Activated naive CD8-positive, alpha-beta T cell (primary cell): Measurements from ENCODE around the gene OR1K1.

Experiments
- H3K27ac Mint-ChIP-seq: one replicate; pipeline ENCODE4 v1.8.0; 2021; ENCODE audit warnings: mixed read lengths
- H3K27me3 Mint-ChIP-seq: one replicate; pipeline ENCODE4 v1.8.0; 2021; ENCODE audit warnings: mixed read lengths
- H3K36me3 Mint-ChIP-seq: one replicate; pipeline ENCODE4 v1.8.0; 2021; ENCODE audit warnings: mixed read lengths
- H3K4me1 Mint-ChIP-seq: one replicate; pipeline ENCODE4 v1.8.0; 2021; ENCODE audit warnings: low read depth, mixed read lengths
- H3K4me3 Mint-ChIP-seq: one replicate; pipeline ENCODE4 v1.8.0; 2021; ENCODE audit warnings: mild to moderate bottlenecking, mixed read lengths
- H3K9me3 Mint-ChIP-seq: one replicate; pipeline ENCODE4 v1.8.0; 2021; ENCODE audit warnings: low read depth, mixed read lengths

The OR1K1 gene

GRCh38 chr9:122800066-122801060 lies at the start of gene OR1K1:
Gene OR1K1, plus strand, starts transcription at chr9:122800123. Its CDS starts 0 bp downstream, at chr9:122800123.
- H3K4me3 Mint-ChIP-seq, result no peak within 1 kb of the TSS
- H3K27me3 Mint-ChIP-seq, result no peaks in the 10 kb centered on the region
- no peaks in the 10 kb centered on the region for H3K9me3 Mint-ChIP-seq
- no peak within 1 kb of the TSS for H3K27ac Mint-ChIP-seq
- peaks cover 3% of the 10 kb centered on the region for H3K36me3 Mint-ChIP-seq
- no peaks in the 10 kb centered on the region for H3K4me1 Mint-ChIP-seq

GRCh38 chr9:122754825-122755224 lies 45.1 kb upstream of the OR1K1 start:
- no peak overlapping the region for H3K27ac Mint-ChIP-seq
- no peak overlapping the region for H3K4me3 Mint-ChIP-seq
- peaks cover 21% of the 10 kb centered on the region for H3K9me3 Mint-ChIP-seq
- peaks cover 8% of the 10 kb centered on the region for H3K27me3 Mint-ChIP-seq
- H3K36me3 Mint-ChIP-seq, result peaks cover 34% of the 10 kb centered on the region
- H3K4me1 Mint-ChIP-seq, result no peaks in the 10 kb centered on the region

- Mint-ChIP-seq H3K27me3 (no peaks in the 10 kb centered on the region), H3K4me3 (no peak overlapping the region), H3K4me1 (no peaks in the 10 kb centered on the region), H3K27ac (no peak overlapping the region), H3K9me3 (peaks cover 31% of the 10 kb centered on the region), H3K36me3 (peaks cover 28% of the 10 kb centered on the region)
Observed at GRCh38 chr9:122767817-122768216, 32.1 kb upstream of the OR1K1 start.

- peaks cover 12% of the 10 kb centered on the region for H3K9me3 Mint-ChIP-seq
Observed at GRCh38 chr9:122777052-122777451, 22.9 kb upstream of the OR1K1 start.

GRCh38 chr9:122777935-122778627 lies 21.8 kb upstream of the OR1K1 start:
- Mint-ChIP-seq H3K36me3 (peaks cover 2% of the 10 kb centered on the region), H3K4me1 (no peaks in the 10 kb centered on the region), H3K9me3 (peaks cover 7% of the 10 kb centered on the region), H3K4me3 (no peak overlapping the region), H3K27me3 (no peaks in the 10 kb centered on the region), H3K27ac (no peak overlapping the region)

More at GRCh38 chr9:122777052-122777451, 22.9 kb upstream of the OR1K1 start:
- no peak overlapping the region for H3K27ac Mint-ChIP-seq
- no peaks in the 10 kb centered on the region for H3K4me1 Mint-ChIP-seq
- H3K4me3 Mint-ChIP-seq, result no peak overlapping the region
- H3K36me3 Mint-ChIP-seq, result peaks cover 8% of the 10 kb centered on the region
- no peaks in the 10 kb centered on the region for H3K27me3 Mint-ChIP-seq

- Mint-ChIP-seq H3K9me3 (no peaks in the 10 kb centered on the region), H3K36me3 (no peaks in the 10 kb centered on the region), H3K27ac (no peak overlapping the region), H3K4me3 (no peak overlapping the region), H3K4me1 (no peaks in the 10 kb centered on the region), H3K27me3 (no peaks in the 10 kb centered on the region)
Observed at GRCh38 chr9:122779181-122779580, 20.7 kb upstream of the OR1K1 start.

GRCh38 chr9:122780026-122780425 lies 19.9 kb upstream of the OR1K1 start:
- no peaks in the 10 kb centered on the region for H3K9me3 Mint-ChIP-seq
- no peaks in the 10 kb centered on the region for H3K36me3 Mint-ChIP-seq
- no peak overlapping the region for H3K27ac Mint-ChIP-seq
- no peaks in the 10 kb centered on the region for H3K4me1 Mint-ChIP-seq
- no peaks in the 10 kb centered on the region for H3K27me3 Mint-ChIP-seq
- no peak overlapping the region for H3K4me3 Mint-ChIP-seq

- Mint-ChIP-seq H3K9me3 (no peaks in the 10 kb centered on the region), H3K27me3 (no peaks in the 10 kb centered on the region), H3K4me1 (no peaks in the 10 kb centered on the region), H3K4me3 (no peak overlapping the region), H3K27ac (no peak overlapping the region), H3K36me3 (no peaks in the 10 kb centered on the region)
Observed at GRCh38 chr9:122781671-122782070, 18.3 kb upstream of the OR1K1 start.

- Mint-ChIP-seq H3K9me3 (no peaks in the 10 kb centered on the region), H3K36me3 (peaks cover 2% of the 10 kb centered on the region), H3K27me3 (no peaks in the 10 kb centered on the region), H3K27ac (no peak overlapping the region), H3K4me3 (no peak overlapping the region), H3K4me1 (no peaks in the 10 kb centered on the region)
Observed at GRCh38 chr9:122785269-122785668, 14.7 kb upstream of the OR1K1 start.

GRCh38 chr9:122786338-122786737 lies 13.6 kb upstream of the OR1K1 start:
- no peak overlapping the region for H3K4me3 Mint-ChIP-seq
- H3K27ac Mint-ChIP-seq, result no peak overlapping the region
- no peaks in the 10 kb centered on the region for H3K9me3 Mint-ChIP-seq
- H3K36me3 Mint-ChIP-seq, result peaks cover 2% of the 10 kb centered on the region
- no peaks in the 10 kb centered on the region for H3K27me3 Mint-ChIP-seq
- H3K4me1 Mint-ChIP-seq, result no peaks in the 10 kb centered on the region

GRCh38 chr9:122788831-122789230 lies 11.1 kb upstream of the OR1K1 start, which contains the start of gene OR5C1:
Gene OR5C1, plus strand, starts transcription at chr9:122788933. Its CDS starts 0 bp downstream, at chr9:122788933.
- H3K4me3 Mint-ChIP-seq, result no peak within 1 kb of the TSS
- peaks cover 6% of the 10 kb centered on the region for H3K36me3 Mint-ChIP-seq
- no peaks in the 10 kb centered on the region for H3K9me3 Mint-ChIP-seq
- no peaks in the 10 kb centered on the region for H3K4me1 Mint-ChIP-seq
- no peaks in the 10 kb centered on the region for H3K27me3 Mint-ChIP-seq
- no peak within 1 kb of the TSS for H3K27ac Mint-ChIP-seq

GRCh38 chr9:122789256-122790046 lies 10.5 kb upstream of the OR1K1 start:
- no peaks in the 10 kb centered on the region for H3K4me1 Mint-ChIP-seq

GRCh38 chr9:122791872-122792669 lies 7.9 kb upstream of the OR1K1 start:
- Mint-ChIP-seq H3K36me3 (peaks cover 7% of the 10 kb centered on the region), H3K4me3 (no peak overlapping the region), H3K9me3 (no peaks in the 10 kb centered on the region), H3K4me1 (no peaks in the 10 kb centered on the region), H3K27ac (no peak overlapping the region), H3K27me3 (no peaks in the 10 kb centered on the region)

More at GRCh38 chr9:122789256-122790046, 10.5 kb upstream of the OR1K1 start:
- Mint-ChIP-seq H3K27ac (no peak overlapping the region), H3K36me3 (peaks cover 7% of the 10 kb centered on the region), H3K9me3 (no peaks in the 10 kb centered on the region), H3K4me3 (no peak overlapping the region), H3K27me3 (no peaks in the 10 kb centered on the region)
